GM23338 (cell line): Measurements from ENCODE around the gene SORT1.

Source experiments
- CREB1 ChIP-seq: fragments of 250-450 bp; sonication (Bioruptor Pico); IDR thresholded peaks from 2 replicates; pipeline ENCODE4 v1.5.0; 2020; ENCODE audit warnings: low read depth, mild to moderate bottlenecking, moderate library complexity
- EZH2 ChIP-seq: fragments of 200-600 bp; sonication (generic); IDR thresholded peaks from one replicate; pipeline ENCODE4 v1.8.0; 2017; ENCODE audit warnings: antibody characterized with exemption, mild to moderate bottlenecking, low read depth; ENCODE audit not compliant: unreplicated experiment
- EZH2phosphoT487 ChIP-seq: fragments of 200-600 bp; sonication (generic); IDR thresholded peaks from one replicate; pipeline ENCODE4 v1.8.1; 2018; ENCODE audit warnings: antibody characterized with exemption; ENCODE audit not compliant: unreplicated experiment
- JUNB ChIP-seq: IDR thresholded peaks from one replicate; pipeline ENCODE4 v1.6.1; 2016; ENCODE audit warnings: antibody characterized with exemption; ENCODE audit not compliant: unreplicated experiment
- NANOG ChIP-seq: IDR thresholded peaks from 2 replicates; pipeline ENCODE4 v1.6.1; 2016; ENCODE audit warnings: antibody characterized with exemption, borderline replicate concordance
- POLR2AphosphoS5 ChIP-seq: IDR thresholded peaks from 2 replicates; pipeline ENCODE4 v1.6.1; 2016; ENCODE audit warnings: antibody characterized with exemption, low read depth
- STAT1 ChIP-seq: IDR thresholded peaks from one replicate; pipeline ENCODE4 v1.6.1; 2016; ENCODE audit warnings: antibody characterized with exemption; ENCODE audit not compliant: unreplicated experiment
- ZNF114 ChIP-seq: fragments of 250-450 bp; sonication (Bioruptor Pico); IDR thresholded peaks from 2 replicates; pipeline ENCODE4 v1.5.0; 2020; ENCODE audit warnings: mild to moderate bottlenecking, moderate library complexity
- ZNF331 ChIP-seq: fragments of 250-450 bp; sonication (Bioruptor Pico); IDR thresholded peaks from 2 replicates; pipeline ENCODE4 v1.5.0; 2020; ENCODE audit warnings: low read depth, mild to moderate bottlenecking, moderate library complexity
- TF ChIP-seq, protein P1 (sequence below), 2 experiments: fragments of 200-600 bp in 1 of 2; sonication (generic) in 1 of 2; conservative IDR thresholded peaks; 2 replicates each; pipeline versions ENCODE4 v1.5.1 to v1.6.1; 2016 to 2017; ENCODE audit warnings: antibody characterized with exemption in 2 of 2, low read depth in 2 of 2, mild to moderate bottlenecking in 2 of 2, moderate library complexity in 1 of 2
- TF ChIP-seq, protein P2 (sequence below): IDR thresholded peaks from one replicate; pipeline ENCODE4 v1.6.1; 2018; ENCODE audit warnings: antibody characterized with exemption; ENCODE audit not compliant: unreplicated experiment
- TF ChIP-seq, protein P3 (sequence below): IDR thresholded peaks from 2 replicates; pipeline ENCODE4 v1.6.1; 2016; ENCODE audit warnings: antibody characterized with exemption
- TF ChIP-seq, protein P4 (sequence below): fragments of 250-450 bp; sonication (Bioruptor Pico); IDR thresholded peaks from 2 replicates; pipeline ENCODE4 v1.5.0; 2020; ENCODE audit warnings: mild to moderate bottlenecking, moderate library complexity

DNA sequence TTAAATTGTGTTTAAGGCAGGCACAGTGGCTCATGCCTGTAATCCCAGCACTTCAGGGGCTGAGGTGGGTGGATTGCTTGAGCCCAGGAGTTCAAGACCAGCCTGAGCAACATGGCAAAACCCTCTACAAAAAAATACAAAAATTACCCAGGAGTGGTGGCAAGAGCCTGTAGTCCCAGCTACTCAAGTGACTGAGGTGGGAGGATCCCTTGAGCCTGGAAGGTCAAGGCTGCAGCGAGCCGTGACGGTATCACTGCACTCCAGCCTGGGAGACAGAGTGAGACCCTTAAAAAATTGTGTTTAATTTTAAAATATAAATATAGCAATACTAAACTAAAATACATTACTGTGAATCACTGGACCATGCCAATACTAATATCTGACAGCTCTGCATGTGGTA is 42.8 kb downstream of the SORT1 start:
- TF ChIP-seq POLR2AphosphoS5, result no peak
- TF ChIP-seq, protein P1, sequence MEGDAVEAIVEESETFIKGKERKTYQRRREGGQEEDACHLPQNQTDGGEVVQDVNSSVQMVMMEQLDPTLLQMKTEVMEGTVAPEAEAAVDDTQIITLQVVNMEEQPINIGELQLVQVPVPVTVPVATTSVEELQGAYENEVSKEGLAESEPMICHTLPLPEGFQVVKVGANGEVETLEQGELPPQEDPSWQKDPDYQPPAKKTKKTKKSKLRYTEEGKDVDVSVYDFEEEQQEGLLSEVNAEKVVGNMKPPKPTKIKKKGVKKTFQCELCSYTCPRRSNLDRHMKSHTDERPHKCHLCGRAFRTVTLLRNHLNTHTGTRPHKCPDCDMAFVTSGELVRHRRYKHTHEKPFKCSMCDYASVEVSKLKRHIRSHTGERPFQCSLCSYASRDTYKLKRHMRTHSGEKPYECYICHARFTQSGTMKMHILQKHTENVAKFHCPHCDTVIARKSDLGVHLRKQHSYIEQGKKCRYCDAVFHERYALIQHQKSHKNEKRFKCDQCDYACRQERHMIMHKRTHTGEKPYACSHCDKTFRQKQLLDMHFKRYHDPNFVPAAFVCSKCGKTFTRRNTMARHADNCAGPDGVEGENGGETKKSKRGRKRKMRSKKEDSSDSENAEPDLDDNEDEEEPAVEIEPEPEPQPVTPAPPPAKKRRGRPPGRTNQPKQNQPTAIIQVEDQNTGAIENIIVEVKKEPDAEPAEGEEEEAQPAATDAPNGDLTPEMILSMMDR (conservative IDR thresholded peaks at IDR 0.05; ENCODE audit: low read depth in 2 of 2), result no peak
- no peak for TF ChIP-seq EZH2
- no peak for TF ChIP-seq JUNB
- TF ChIP-seq CREB1 (CRISPR knock-in tag), result no peak
- TF ChIP-seq EZH2phosphoT487, result no peak
- TF ChIP-seq, protein P2, sequence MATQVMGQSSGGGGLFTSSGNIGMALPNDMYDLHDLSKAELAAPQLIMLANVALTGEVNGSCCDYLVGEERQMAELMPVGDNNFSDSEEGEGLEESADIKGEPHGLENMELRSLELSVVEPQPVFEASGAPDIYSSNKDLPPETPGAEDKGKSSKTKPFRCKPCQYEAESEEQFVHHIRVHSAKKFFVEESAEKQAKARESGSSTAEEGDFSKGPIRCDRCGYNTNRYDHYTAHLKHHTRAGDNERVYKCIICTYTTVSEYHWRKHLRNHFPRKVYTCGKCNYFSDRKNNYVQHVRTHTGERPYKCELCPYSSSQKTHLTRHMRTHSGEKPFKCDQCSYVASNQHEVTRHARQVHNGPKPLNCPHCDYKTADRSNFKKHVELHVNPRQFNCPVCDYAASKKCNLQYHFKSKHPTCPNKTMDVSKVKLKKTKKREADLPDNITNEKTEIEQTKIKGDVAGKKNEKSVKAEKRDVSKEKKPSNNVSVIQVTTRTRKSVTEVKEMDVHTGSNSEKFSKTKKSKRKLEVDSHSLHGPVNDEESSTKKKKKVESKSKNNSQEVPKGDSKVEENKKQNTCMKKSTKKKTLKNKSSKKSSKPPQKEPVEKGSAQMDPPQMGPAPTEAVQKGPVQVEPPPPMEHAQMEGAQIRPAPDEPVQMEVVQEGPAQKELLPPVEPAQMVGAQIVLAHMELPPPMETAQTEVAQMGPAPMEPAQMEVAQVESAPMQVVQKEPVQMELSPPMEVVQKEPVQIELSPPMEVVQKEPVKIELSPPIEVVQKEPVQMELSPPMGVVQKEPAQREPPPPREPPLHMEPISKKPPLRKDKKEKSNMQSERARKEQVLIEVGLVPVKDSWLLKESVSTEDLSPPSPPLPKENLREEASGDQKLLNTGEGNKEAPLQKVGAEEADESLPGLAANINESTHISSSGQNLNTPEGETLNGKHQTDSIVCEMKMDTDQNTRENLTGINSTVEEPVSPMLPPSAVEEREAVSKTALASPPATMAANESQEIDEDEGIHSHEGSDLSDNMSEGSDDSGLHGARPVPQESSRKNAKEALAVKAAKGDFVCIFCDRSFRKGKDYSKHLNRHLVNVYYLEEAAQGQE, result no peak
- no peak for TF ChIP-seq ZNF331 (CRISPR knock-in tag)
- no peak for TF ChIP-seq NANOG
- TF ChIP-seq STAT1, result no peak
- TF ChIP-seq, protein P3, sequence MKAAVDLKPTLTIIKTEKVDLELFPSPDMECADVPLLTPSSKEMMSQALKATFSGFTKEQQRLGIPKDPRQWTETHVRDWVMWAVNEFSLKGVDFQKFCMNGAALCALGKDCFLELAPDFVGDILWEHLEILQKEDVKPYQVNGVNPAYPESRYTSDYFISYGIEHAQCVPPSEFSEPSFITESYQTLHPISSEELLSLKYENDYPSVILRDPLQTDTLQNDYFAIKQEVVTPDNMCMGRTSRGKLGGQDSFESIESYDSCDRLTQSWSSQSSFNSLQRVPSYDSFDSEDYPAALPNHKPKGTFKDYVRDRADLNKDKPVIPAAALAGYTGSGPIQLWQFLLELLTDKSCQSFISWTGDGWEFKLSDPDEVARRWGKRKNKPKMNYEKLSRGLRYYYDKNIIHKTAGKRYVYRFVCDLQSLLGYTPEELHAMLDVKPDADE, result no peak
- TF ChIP-seq, protein P4, sequence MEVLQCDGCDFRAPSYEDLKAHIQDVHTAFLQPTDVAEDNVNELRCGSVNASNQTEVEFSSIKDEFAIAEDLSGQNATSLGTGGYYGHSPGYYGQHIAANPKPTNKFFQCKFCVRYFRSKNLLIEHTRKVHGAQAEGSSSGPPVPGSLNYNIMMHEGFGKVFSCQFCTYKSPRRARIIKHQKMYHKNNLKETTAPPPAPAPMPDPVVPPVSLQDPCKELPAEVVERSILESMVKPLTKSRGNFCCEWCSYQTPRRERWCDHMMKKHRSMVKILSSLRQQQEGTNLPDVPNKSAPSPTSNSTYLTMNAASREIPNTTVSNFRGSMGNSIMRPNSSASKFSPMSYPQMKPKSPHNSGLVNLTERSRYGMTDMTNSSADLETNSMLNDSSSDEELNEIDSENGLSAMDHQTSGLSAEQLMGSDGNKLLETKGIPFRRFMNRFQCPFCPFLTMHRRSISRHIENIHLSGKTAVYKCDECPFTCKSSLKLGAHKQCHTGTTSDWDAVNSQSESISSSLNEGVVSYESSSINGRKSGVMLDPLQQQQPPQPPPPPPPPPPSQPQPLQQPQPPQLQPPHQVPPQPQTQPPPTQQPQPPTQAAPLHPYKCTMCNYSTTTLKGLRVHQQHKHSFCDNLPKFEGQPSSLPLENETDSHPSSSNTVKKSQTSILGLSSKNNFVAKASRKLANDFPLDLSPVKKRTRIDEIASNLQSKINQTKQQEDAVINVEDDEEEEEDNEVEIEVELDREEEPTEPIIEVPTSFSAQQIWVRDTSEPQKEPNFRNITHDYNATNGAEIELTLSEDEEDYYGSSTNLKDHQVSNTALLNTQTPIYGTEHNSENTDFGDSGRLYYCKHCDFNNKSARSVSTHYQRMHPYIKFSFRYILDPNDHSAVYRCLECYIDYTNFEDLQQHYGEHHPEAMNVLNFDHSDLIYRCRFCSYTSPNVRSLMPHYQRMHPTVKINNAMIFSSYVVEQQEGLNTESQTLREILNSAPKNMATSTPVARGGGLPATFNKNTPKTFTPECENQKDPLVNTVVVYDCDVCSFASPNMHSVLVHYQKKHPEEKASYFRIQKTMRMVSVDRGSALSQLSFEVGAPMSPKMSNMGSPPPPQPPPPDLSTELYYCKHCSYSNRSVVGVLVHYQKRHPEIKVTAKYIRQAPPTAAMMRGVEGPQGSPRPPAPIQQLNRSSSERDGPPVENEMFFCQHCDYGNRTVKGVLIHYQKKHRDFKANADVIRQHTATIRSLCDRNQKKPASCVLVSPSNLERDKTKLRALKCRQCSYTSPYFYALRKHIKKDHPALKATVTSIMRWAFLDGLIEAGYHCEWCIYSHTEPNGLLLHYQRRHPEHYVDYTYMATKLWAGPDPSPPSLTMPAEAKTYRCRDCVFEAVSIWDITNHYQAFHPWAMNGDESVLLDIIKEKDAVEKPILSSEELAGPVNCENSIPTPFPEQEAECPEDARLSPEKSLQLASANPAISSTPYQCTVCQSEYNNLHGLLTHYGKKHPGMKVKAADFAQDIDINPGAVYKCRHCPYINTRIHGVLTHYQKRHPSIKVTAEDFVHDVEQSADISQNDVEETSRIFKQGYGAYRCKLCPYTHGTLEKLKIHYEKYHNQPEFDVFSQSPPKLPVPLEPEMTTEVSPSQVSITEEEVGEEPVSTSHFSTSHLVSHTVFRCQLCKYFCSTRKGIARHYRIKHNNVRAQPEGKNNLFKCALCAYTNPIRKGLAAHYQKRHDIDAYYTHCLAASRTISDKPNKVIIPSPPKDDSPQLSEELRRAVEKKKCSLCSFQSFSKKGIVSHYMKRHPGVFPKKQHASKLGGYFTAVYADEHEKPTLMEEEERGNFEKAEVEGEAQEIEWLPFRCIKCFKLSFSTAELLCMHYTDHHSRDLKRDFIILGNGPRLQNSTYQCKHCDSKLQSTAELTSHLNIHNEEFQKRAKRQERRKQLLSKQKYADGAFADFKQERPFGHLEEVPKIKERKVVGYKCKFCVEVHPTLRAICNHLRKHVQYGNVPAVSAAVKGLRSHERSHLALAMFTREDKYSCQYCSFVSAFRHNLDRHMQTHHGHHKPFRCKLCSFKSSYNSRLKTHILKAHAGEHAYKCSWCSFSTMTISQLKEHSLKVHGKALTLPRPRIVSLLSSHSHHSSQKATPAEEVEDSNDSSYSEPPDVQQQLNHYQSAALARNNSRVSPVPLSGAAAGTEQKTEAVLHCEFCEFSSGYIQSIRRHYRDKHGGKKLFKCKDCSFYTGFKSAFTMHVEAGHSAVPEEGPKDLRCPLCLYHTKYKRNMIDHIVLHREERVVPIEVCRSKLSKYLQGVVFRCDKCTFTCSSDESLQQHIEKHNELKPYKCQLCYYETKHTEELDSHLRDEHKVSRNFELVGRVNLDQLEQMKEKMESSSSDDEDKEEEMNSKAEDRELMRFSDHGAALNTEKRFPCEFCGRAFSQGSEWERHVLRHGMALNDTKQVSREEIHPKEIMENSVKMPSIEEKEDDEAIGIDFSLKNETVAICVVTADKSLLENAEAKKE, result no peak
- TF ChIP-seq ZNF114 (CRISPR knock-in tag), result no peak
